ENCODE results near the gene AVPR2. TPM values are rescaled to one million over a fixed set of nuclear protein-coding genes. Genes with fewer than 3 reads are reported as not detected.

The AVPR2 gene
- total and polyA plus RNA-seq, 9 of the 15 experiments (the other 6 are each of a cell fraction or from before 2014, with no cell fraction given) = not detected

DNA sequence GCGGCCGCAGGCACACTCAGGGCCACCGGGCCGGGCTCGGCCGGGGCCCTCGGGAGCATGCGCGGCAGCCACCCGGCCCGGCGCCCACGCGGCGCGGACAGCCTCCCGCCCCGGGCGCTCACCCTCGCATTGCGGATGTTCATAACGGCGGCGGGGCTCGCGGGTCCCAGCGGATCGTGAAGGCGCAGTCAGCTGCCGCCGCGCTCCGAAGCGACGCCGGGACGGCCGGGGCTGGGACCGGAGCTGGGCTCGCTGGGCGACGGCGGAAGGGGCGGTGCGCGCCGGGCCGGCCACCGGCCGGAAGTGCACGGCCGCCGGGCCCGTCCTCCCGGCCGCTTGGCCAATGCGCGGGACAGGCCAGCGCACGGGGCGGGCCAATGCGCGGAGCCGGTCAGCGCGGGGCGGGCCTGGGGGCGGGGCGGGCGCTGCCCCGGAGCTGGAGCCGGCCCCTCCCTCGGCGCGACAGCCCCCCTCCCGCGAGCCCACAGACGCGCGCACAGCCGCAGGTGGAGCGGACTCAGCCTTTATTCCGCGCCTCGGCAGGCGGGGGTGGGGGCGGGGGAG lies 30.4 kb downstream of the AVPR2 start, which contains the start of gene NAA10 (continued):
- TF ChIP-seq, protein P1, sequence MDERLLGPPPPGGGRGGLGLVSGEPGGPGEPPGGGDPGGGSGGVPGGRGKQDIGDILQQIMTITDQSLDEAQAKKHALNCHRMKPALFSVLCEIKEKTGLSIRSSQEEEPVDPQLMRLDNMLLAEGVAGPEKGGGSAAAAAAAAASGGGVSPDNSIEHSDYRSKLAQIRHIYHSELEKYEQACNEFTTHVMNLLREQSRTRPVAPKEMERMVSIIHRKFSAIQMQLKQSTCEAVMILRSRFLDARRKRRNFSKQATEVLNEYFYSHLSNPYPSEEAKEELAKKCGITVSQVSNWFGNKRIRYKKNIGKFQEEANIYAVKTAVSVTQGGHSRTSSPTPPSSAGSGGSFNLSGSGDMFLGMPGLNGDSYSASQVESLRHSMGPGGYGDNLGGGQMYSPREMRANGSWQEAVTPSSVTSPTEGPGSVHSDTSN (CRISPR knock-in tag; IDR thresholded peaks at IDR 0.05; ENCODE audit: low read depth) = no peak
- TF ChIP-seq, protein P1 (tag; conservative IDR thresholded peaks at IDR 0.05; ENCODE audit: low read depth) = no peak
- no peak for TF ChIP-seq TCFL5 (CRISPR knock-in tag; conservative IDR thresholded peaks at IDR 0.05)
- no peak for TF ChIP-seq ZNF3 (CRISPR knock-in tag; IDR thresholded peaks at IDR 0.05)
- TF ChIP-seq NFRKB (IDR thresholded peaks at IDR 0.05; ENCODE audit: low read depth) = no peak
- TF ChIP-seq NFIC (IDR thresholded peaks at IDR 0.05) = no peak
- TF ChIP-seq, protein P2, sequence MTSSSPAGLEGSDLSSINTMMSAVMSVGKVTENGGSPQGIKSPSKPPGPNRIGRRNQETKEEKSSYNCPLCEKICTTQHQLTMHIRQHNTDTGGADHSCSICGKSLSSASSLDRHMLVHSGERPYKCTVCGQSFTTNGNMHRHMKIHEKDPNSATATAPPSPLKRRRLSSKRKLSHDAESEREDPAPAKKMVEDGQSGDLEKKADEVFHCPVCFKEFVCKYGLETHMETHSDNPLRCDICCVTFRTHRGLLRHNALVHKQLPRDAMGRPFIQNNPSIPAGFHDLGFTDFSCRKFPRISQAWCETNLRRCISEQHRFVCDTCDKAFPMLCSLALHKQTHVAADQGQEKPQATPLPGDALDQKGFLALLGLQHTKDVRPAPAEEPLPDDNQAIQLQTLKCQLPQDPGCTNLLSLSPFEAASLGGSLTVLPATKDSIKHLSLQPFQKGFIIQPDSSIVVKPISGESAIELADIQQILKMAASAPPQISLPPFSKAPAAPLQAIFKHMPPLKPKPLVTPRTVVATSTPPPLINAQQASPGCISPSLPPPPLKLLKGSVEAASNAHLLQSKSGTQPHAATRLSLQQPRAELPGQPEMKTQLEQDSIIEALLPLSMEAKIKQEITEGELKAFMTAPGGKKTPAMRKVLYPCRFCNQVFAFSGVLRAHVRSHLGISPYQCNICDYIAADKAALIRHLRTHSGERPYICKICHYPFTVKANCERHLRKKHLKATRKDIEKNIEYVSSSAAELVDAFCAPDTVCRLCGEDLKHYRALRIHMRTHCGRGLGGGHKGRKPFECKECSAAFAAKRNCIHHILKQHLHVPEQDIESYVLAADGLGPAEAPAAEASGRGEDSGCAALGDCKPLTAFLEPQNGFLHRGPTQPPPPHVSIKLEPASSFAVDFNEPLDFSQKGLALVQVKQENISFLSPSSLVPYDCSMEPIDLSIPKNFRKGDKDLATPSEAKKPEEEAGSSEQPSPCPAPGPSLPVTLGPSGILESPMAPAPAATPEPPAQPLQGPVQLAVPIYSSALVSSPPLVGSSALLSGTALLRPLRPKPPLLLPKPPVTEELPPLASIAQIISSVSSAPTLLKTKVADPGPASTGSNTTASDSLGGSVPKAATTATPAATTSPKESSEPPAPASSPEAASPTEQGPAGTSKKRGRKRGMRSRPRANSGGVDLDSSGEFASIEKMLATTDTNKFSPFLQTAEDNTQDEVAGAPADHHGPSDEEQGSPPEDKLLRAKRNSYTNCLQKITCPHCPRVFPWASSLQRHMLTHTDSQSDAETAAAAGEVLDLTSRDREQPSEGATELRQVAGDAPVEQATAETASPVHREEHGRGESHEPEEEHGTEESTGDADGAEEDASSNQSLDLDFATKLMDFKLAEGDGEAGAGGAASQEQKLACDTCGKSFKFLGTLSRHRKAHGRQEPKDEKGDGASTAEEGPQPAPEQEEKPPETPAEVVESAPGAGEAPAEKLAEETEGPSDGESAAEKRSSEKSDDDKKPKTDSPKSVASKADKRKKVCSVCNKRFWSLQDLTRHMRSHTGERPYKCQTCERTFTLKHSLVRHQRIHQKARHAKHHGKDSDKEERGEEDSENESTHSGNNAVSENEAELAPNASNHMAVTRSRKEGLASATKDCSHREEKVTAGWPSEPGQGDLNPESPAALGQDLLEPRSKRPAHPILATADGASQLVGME (CRISPR knock-in tag; IDR thresholded peaks at IDR 0.05) = no peak
- no peak for TF ChIP-seq ZNF175 (CRISPR knock-in tag; IDR thresholded peaks at IDR 0.05; ENCODE audit: low read depth)
- TF ChIP-seq U2AF1 (optimal IDR thresholded peaks at IDR 0.05; ENCODE audit: low read depth, low read length) = no peak
- TF ChIP-seq, protein P3, sequence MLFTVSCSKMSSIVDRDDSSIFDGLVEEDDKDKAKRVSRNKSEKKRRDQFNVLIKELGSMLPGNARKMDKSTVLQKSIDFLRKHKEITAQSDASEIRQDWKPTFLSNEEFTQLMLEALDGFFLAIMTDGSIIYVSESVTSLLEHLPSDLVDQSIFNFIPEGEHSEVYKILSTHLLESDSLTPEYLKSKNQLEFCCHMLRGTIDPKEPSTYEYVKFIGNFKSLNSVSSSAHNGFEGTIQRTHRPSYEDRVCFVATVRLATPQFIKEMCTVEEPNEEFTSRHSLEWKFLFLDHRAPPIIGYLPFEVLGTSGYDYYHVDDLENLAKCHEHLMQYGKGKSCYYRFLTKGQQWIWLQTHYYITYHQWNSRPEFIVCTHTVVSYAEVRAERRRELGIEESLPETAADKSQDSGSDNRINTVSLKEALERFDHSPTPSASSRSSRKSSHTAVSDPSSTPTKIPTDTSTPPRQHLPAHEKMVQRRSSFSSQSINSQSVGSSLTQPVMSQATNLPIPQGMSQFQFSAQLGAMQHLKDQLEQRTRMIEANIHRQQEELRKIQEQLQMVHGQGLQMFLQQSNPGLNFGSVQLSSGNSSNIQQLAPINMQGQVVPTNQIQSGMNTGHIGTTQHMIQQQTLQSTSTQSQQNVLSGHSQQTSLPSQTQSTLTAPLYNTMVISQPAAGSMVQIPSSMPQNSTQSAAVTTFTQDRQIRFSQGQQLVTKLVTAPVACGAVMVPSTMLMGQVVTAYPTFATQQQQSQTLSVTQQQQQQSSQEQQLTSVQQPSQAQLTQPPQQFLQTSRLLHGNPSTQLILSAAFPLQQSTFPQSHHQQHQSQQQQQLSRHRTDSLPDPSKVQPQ (CRISPR knock-in tag; IDR thresholded peaks at IDR 0.05; ENCODE audit: borderline replicate concordance) = no peak

All from K562 (cell line).